Left ventricle myocardium inferior (tissue), 1 donor: ENCODE results near the gene KIF17. TPM values are rescaled to one million over a fixed set of nuclear protein-coding genes. Genes with fewer than 3 reads are reported as not detected.
"Not testable (repeated sequence)": the region's sequence is repeated elsewhere in the genome, so short reads cannot be mapped to it uniquely, and the experiment has no call there.

Experiments used
- DNase-seq: peaks from one replicate; pipeline ENCODE4 v3.0.0-alpha.2; 2020
- H3K27ac ChIP-seq: fragments of 200-600 bp; replicated peaks from 2 replicates; pipeline ENCODE4 v1.8.0; 2021
- H3K27me3 ChIP-seq: fragments of 200-600 bp; 2 replicates; pipeline ENCODE4 v1.8.0; 2021; ENCODE audit warnings: low read depth
- H3K36me3 ChIP-seq: fragments of 200-600 bp; 2 replicates; pipeline ENCODE4 v1.8.0; 2021
- H3K4me1 ChIP-seq: fragments of 200-600 bp; 2 replicates; pipeline ENCODE4 v1.8.0; 2021
- H3K4me3 ChIP-seq: fragments of 200-600 bp; 2 replicates; pipeline ENCODE4 v1.8.0; 2021; ENCODE audit warnings: mild to moderate bottlenecking, moderate library complexity
- H3K9me3 ChIP-seq: fragments of 200-600 bp; replicated peaks from 2 replicates; pipeline ENCODE4 v1.8.0; 2021
- CTCF ChIP-seq: fragments of 200-600 bp; IDR thresholded peaks from 2 replicates; pipeline ENCODE4 v1.8.0; 2021; ENCODE audit warnings: antibody characterized with exemption, mild to moderate bottlenecking, borderline replicate concordance
- intact Hi-C: fragments of 100-400 bp; cut with micrococcal nuclease; formaldehyde crosslinking; loops from one replicate; pipeline ENCODE4 v1.11.0; 2022
- total RNA-seq: library from RNA; stranded (reverse); fragmentation: NEBNext Ultra II Directional; extraction: Animal tissue kit (Norgen Biotek cat#: 25700); gene quantifications from one replicate; pipeline ENCODE4 v1.2.1, GENCODE V29; 2021
- donor health status: DM: no; HTN: yes; CAD: no; lungs with severe emphysema.

Gene KIF17
- total RNA-seq, 1 donor from 2014 or later = 4.6 TPM

DNA sequence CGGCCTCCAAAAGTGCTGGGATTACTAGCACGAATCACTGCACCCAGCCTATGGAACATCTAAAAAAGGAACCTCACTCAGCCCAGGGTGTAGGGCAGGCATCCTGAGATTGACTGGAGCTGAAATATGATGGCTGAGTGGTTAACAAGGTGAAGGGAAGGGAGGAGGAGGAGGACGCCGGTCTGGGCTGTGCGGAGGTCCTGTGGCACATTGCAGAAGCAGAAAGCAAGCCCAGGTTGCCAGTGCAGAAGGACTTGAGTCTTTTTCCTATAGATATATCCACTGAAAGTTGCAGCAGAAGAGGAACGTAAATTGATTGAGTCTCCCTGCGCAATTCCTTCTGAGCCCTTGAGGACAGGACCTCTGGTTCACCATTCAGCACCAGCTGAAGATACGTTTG lies 1.5 kb upstream of the KIF17 start:
- no peak for DNase-seq
- TF ChIP-seq CTCF = no peak

GRCh38 chr1:20718343-20718882 lies 606 bp upstream of the KIF17 start:
- not testable (repeated sequence) for H3K27ac ChIP-seq
- peaks cover 42% of the 10 kb centered on the region for H3K27me3 ChIP-seq

More for the DNA sequence above, 1.5 kb upstream of the KIF17 start:
- H3K36me3 ChIP-seq = no peaks in the 10 kb centered on the region
- peaks cover 37% of the 10 kb centered on the region for H3K27me3 ChIP-seq
- no peak overlapping the region for H3K4me3 ChIP-seq
- no peaks in the 10 kb centered on the region for H3K9me3 ChIP-seq
- H3K27ac ChIP-seq = no peak overlapping the region
- intact Hi-C loops = no loop called here
- peaks cover 10% of the 10 kb centered on the region for H3K4me1 ChIP-seq

DNA sequence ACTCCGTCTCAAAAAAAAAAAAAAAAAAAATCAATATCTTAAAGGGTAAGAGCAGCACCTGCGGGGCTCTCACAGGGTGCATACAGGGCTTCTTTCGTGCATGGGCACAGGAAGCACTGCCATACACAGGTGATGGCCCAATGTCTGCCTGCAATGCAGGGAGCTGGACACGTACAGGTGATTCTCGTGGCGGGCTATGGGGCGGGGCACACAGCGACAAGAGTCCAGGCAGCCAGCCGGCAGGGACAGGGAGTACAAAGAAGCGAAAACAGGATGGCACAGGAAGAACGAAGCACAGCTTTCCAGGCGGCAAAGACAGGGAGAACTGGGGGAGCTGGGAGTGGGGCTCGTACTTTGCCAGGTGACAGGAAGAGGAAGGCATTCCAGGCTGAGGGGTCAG lies 1.6 kb downstream of the KIF17 start:
- no peak for TF ChIP-seq CTCF
- Histone ChIP-seq H3K4me1 (peaks cover 10% of the 10 kb centered on the region), H3K27ac (no peak overlapping the region), H3K27me3 (peaks cover 55% of the 10 kb centered on the region), H3K36me3 (no peaks in the 10 kb centered on the region), H3K9me3 (no peaks in the 10 kb centered on the region), H3K4me3 (no peak overlapping the region)
- DNase-seq = no peak
- intact Hi-C loops = no loop called here

More at GRCh38 chr1:20718343-20718882, 606 bp upstream of the KIF17 start:
- intact Hi-C loops, DNase-seq, H3K36me3 ChIP-seq, H3K9me3 ChIP-seq, H3K4me1 ChIP-seq: not testable (repeated sequence)
- peak overlapping the region; percentile 64 for H3K4me3 ChIP-seq

DNA sequence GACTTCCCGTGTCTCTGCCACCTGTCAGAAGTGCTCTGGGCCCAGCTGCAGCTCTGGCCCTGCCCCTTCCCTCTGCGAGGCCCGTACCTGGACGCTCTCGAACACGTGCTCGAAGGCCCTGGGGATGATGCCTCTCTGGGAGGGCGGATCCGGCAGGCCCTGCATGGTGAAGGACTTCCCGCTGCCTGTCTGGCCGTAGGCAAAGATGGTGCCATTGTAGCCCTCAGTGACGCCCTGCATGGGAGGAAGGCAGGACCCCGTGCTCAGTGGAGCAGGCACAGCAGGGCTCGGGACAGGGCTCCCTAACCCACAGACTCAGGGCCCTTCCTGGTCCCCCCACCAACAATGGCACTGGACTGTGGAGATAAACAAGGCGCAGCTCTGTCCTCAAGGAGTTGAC lies 2.4 kb downstream of the KIF17 start:
- no peaks in the 10 kb centered on the region for H3K36me3 ChIP-seq
- no peak overlapping the region for H3K4me3 ChIP-seq
- intact Hi-C loops = no loop called here
- no peak for TF ChIP-seq CTCF
- H3K9me3 ChIP-seq = no peaks in the 10 kb centered on the region
- H3K27ac ChIP-seq = no peak overlapping the region
- peaks cover 10% of the 10 kb centered on the region for H3K4me1 ChIP-seq
- no peak for DNase-seq
- peaks cover 61% of the 10 kb centered on the region for H3K27me3 ChIP-seq

- intact Hi-C loops = no loop called here
- no peaks in the 10 kb centered on the region for H3K9me3 ChIP-seq
- no peaks in the 10 kb centered on the region for H3K36me3 ChIP-seq
- H3K4me3 ChIP-seq = no peak overlapping the region
- no peak for DNase-seq
- no peak overlapping the region for H3K27ac ChIP-seq
- no peak for TF ChIP-seq CTCF
- H3K27me3 ChIP-seq = peaks cover 71% of the 10 kb centered on the region
- peaks cover 10% of the 10 kb centered on the region for H3K4me1 ChIP-seq
Measured at GRCh38 chr1:20713440-20713839, 4.4 kb downstream of the KIF17 start.

- Histone ChIP-seq H3K9me3 (no peaks in the 10 kb centered on the region), H3K27me3 (peaks cover 62% of the 10 kb centered on the region), H3K27ac (no peak overlapping the region), H3K4me1 (peaks cover 2% of the 10 kb centered on the region), H3K36me3 (no peaks in the 10 kb centered on the region), H3K4me3 (no peak overlapping the region)
- no peak for DNase-seq
- intact Hi-C loops = no loop called here
- no peak for TF ChIP-seq CTCF
Measured at GRCh38 chr1:20712215-20712577, 5.6 kb downstream of the KIF17 start.
